GM19372 (cell line): Measurements from ENCODE around the gene CRLF1.
"Not testable (repeated sequence)": the region's sequence is repeated elsewhere in the genome, so short reads cannot be mapped to it uniquely, and the experiment has no call there.

Experiments used
- ATAC-seq: cut with Tn5 transposase; IDR thresholded peaks from one replicate; pipeline ENCODE4 v1.9.1; 2021; ENCODE audit warnings: mild to moderate bottlenecking, low read depth, moderate library complexity; ENCODE audit not compliant: unreplicated experiment

Gene CRLF1

DNA sequence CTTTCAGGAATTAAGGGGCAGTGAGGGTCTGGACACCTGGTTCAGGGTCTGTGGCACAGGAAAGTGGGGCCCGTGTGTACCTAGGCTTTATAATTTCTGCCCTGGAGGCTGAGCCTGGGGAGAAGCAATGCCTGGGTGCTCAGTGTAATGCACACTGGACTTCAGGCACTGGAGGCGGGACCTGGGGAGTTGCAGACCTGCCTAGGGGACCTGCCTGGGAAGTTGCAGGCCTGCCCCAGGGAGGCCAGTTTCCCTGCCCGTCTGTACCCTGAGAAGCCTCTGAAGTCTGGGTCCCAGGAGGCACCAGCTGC lies 3.6 kb upstream of the CRLF1 start:
- no peak for ATAC-seq

DNA sequence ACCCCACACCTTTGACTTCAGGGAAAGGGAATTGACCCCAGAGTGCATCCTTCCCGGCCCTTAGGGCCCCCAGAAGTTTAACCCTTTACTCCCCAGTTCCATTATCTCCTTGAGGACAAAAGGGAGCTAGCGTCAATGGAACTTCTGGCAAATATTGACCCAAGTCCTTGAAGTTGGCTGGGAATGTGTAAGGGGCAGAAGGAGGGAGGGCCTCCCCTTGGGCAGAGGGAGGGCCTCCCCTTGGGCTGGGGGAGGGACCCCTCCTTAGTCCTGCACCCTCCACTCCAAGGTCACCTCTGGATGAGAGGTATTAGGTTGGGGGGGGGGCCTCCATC lies 3.1 kb upstream of the CRLF1 start:
- ATAC-seq: no peak

DNA sequence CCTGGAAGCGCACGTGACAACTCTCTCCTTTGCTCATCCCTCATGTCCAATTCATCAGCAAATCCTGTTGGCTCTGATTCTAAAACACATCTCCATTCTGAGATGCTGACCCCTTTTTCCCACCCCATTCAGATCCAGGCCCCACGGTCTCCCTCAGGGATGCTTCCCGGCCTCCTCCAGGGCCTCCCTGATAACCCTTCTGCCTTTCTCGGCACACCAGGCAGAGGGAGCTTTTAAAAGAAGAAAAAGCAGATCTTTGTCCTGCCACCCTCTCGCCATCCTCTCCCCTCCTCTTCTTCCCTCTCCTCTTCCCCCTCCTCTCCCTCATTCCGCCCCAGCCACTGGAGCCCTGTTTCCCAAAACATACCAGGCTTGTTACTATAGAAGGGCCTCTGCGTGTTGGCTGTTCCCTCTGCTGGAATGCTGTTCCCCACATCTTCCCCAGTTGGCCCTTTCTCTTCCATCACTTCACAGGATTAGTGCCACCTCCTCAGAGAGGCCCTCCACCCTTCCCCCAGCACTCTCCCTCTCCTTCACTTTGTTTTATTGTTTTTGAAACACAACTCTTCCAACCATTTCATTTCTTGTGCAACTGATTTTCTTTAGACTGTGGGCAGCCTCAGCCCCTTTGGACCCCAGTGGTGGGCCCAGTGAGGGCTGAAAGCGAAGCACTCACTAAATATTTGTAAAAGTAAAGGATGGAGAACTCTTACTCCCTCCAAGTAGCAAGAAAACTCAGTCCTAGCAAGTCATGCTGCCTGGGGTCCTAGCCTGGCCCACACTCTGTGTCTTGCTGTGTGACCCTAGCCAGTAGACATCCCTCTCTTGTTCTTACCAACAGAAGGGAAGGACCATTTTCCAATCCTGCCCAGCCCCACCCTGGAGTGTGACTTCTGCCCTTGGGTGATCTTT lies 2.5 kb upstream of the CRLF1 start:
- no peak for ATAC-seq

GRCh38 chr19:18608102-18608804 lies 1.7 kb upstream of the CRLF1 start:
- ATAC-seq: no peak

- ATAC-seq: no peak
These were observed 865 bp upstream of the CRLF1 start for GRCh38 chr19:18607226-18608101.

GRCh38 chr19:18605546-18606280 lies 886 bp downstream of the CRLF1 start:
- no peak for ATAC-seq

- no peak for ATAC-seq
These were observed 1.4 kb downstream of the CRLF1 start for GRCh38 chr19:18605196-18605545.

DNA sequence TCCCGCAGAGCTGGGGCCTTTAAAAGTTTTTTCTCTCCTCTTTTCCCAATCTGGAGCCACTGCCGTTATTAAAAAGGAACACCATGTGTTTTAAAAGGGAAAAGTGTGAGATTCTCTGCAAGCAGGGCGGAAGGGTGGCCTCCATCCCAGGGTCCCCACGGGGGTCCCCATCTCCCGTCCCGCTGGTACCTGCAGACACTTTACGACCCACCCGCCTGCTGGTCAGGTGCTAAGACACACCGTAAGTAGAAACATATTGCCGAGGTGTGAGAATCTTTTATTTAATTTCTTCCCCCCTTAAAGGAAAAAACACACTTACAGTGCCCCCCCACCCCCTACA lies 1.8 kb downstream of the CRLF1 start:
- no peak for ATAC-seq

DNA sequence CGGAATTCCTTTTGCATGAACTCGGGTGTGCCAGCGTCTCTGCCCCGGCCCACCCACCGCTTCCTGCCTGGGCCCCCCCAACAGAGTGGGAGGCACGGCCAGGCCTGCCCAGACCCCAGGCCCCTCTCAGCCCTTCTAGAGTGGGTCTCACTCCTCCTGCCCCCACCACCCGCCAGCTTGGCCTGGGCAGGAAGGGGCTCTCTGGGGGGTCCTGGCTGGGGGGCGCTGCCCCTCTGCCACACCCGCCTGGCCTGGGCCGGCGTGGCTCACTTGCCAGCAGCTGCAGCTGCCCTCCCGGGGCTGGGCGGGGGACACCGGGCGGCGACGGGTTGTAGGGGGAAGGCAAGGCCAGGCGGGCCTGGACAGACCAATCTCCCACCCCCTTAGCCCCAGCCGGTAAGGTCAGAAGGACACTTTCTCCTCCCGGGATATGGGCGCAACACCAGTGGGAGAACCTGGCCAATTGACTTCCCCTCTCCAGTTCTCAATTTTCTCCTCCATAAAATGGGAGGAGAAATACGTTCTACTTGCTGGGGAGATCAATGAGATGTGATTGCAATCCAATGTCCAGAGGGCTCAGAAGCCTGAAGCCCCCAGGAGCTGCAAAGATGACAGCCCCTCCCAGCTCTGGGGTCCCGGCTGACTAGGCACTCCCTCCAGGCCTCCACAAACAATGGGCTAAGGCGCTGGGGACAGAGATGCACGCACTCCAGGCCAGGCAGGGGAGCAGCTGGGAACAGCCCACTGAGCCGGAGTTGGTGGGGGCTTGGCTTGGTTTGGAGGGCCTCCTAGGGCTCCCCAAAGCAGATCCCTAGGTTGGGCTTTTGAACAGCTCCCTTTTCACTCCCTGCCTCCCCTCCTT lies 2.4 kb downstream of the CRLF1 start:
- no peak for ATAC-seq

DNA sequence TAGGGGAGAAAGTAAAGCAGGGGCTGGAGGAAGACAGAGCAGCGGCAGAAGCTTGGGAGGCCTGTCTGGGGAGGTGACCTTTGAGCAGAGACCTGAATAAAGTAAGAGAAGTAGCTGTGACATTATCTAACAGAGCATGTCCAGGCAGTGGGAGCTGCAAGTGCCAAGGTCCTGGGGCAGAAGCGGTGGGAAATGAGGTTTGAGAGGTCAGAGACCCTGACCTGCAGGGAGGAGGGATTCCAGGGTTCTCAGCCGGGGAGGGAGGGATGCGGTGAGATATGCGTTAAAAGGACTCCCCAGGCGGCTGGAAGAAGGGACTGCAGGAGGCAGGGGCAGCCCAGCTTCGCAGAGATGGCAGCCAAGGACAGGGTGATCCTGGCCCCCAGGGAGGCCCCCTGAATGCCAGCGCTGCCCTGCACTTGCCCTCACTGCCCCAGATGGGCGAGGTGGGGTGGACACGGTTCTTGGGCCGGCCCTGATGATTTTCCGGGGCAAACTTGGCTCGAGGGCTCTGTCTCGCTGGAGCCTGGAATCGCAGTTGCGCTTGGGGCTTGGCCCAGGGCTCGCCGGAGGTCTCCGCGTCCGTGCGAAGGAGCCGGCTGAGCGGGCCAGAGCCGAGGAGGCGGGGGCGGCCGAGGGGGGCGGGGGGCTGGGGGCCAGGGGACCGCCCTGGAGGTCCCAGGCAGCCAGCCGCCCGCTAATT lies 3.2 kb downstream of the CRLF1 start:
- no peak for ATAC-seq

GRCh38 chr19:18601875-18602274 lies 4.7 kb downstream of the CRLF1 start:
- no peak for ATAC-seq

GRCh38 chr19:18600692-18601397 lies 5.8 kb downstream of the CRLF1 start:
- not testable (repeated sequence) for ATAC-seq

DNA sequence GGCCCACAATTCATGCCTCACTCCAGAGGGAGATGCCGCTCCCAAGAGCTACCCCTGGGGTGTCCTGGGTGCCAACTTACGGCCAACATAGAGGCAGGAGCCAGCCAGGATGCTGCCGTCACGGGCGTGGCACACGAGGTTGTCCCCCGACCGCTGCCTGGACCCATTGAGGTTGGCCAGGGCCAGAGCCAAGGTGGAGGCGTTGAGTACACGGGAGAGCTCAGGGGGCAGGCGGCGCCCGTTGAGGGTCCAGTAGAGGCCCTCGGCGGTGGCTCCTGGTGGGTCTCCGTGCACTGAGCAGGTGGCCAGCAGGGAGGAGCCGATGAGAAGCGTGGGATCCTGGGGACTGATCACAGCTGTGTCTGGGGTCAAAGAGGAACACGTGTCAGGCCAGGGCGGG lies 7.1 kb downstream of the CRLF1 start:
- ATAC-seq: no peak

DNA sequence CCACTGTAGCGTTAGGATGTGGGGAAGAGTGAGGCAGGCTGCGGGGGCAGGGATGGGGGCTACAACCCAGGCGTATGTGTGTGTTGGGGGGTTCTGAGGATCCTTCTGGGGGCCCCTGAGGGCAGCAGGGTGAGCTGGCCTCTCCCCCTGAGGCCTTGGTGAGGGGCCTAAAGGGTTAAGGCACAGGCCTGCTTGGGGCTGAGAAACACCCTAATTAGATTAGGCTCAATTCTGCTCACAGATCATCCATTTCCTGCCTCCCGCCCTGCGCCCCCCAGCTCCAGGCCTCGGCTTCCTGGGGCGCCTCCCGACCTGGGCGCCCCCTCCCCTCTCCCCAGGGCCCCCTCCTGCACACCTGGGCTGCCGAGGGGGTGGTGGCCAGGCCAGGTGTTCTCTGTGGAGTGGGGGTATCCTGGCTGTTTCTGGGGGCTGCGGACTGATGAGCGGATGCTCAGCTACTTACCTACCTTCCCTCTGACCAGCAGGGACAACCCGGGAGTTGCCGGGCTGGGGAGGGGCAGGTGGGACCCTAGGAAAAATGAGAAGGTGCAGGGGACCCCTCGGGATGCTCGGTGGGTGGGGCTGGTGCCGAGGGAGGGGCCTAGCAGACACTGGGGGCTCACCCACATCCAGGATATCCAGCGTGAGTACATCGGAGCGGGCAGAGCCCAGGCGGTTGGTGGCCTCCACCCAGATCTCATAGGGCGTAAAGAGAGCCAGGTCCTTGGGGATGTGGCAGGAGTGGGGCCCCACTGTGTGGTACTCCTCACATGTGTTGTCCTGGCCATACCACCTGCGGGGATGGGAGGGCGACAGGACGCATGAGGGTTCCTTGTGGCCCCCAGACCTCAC lies 8.6 kb downstream of the CRLF1 start:
- ATAC-seq: no peak

DNA sequence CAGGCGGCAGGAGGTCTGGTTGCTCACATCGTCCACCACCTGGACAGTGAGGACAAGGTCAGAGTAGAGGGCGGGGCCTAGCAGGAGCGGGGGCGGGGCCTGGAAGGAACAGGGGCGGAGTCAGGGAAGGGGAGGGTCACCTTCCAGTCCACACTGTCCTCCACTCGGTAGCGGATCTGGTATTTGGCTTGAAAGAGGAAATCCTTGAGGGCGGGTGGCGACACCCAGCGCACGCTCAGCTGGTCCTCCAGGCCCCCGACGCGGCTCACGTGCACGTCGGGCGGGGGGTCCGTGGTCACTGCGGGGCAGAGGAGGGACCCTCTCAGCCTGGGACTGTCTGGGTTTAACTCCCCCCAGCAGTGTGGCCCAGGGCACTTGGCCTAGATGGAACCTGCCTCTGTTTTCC lies 9.8 kb downstream of the CRLF1 start:
- ATAC-seq: no peak

- ATAC-seq: no peak
These were observed 11.1 kb downstream of the CRLF1 start for GRCh38 chr19:18595475-18595874.

- ATAC-seq: no peak
These were observed 11.7 kb downstream of the CRLF1 start for GRCh38 chr19:18594824-18595373.
